Body of pancreas (tissue), 4 donors: ENCODE results near the gene SIGLEC11. TPM values are rescaled to one million over a fixed set of nuclear protein-coding genes. Genes with fewer than 3 reads are reported as not detected.

Experiments used
- ATAC-seq: fragments of 150-250 bp; one replicate; pipeline ENCODE4 v1.9.1; 2016
- DNase-seq, 4 donors: peaks; one replicate each; pipeline ENCODE4 v3.0.0-alpha.2; 2019
- H3K27ac ChIP-seq, 4 donors: fragments of 200-600 bp; sonication (generic); 1 replicate in 3 of 4; 2 replicates in 1 of 4; pipeline versions ENCODE4 v1.5.1 to v1.6.1; 2016 to 2019; ENCODE audit warnings: mild to moderate bottlenecking in 1 of 4, mixed read lengths in 1 of 4, moderate library complexity in 1 of 4
- H3K27me3 ChIP-seq, 2 donors: fragments of 200-600 bp; sonication (generic); one replicate each; pipeline ENCODE4 v1.6.0; 2016; ENCODE audit warnings: mild to moderate bottlenecking in 1 of 2
- H3K36me3 ChIP-seq, 2 donors: fragments of 200-600 bp; sonication (generic); replicated peaks in 1 of 2; 2 replicates each; pipeline ENCODE4 v1.5.1; 2016; ENCODE audit warnings: low read depth in 2 of 2; ENCODE audit not compliant: insufficient read depth in 1 of 2
- H3K4me1 ChIP-seq: fragments of 200-600 bp; sonication (generic); one replicate; pipeline ENCODE4 v1.6.0; 2016
- H3K4me3 ChIP-seq, 2 donors: fragments of 200-600 bp; sonication (generic); 1 replicate in 1 of 2; 2 replicates in 1 of 2; pipeline ENCODE4 v1.5.1; 2016 to 2019
- H3K9me3 ChIP-seq, 3 donors: fragments of 200-600 bp; sonication (generic); 1 replicate in 2 of 3; 2 replicates in 1 of 3; pipeline ENCODE4 v1.5.1; 2016
- POLR2A ChIP-seq, 3 donors: fragments of 450-650 bp; IDR thresholded peaks; one replicate each; pipeline ENCODE4 v1.6.1; 2016; ENCODE audit warnings: antibody characterized with exemption in 3 of 3, mild to moderate bottlenecking in 2 of 3
- WGBS, 2 donors: methylation state at CpG; one replicate each; pipeline ENCODE4 v1.1.5; 2017; 5-methylcytosine and 5-hydroxymethylcytosine counted together
- intact Hi-C: fragments of 100-400 bp; cut with DNase I; formaldehyde crosslinking; loops from one replicate; pipeline ENCODE4 v1.15.1; 2023
- total RNA-seq, 2 donors: library from RNA; depleted of rRNA; stranded (reverse); fragments of >200 nt; gene quantifications; one replicate each; pipeline ENCODE4 v1.1.0, GENCODE V29; 2016
- TF ChIP-seq, protein P1 (sequence below), 7 experiments: fragments of 450-650 bp in 4 of 7; fragments of 200-600 bp in 3 of 7; sonication (generic) in 3 of 7; IDR thresholded peaks; one replicate each; pipeline ENCODE4 v1.5.1; 2016 to 2019; ENCODE audit warnings: antibody characterized with exemption in 7 of 7

Gene SIGLEC11
- total RNA-seq, 2 donors from 2014 or later, result 1.3 to 12.5 TPM

DNA sequence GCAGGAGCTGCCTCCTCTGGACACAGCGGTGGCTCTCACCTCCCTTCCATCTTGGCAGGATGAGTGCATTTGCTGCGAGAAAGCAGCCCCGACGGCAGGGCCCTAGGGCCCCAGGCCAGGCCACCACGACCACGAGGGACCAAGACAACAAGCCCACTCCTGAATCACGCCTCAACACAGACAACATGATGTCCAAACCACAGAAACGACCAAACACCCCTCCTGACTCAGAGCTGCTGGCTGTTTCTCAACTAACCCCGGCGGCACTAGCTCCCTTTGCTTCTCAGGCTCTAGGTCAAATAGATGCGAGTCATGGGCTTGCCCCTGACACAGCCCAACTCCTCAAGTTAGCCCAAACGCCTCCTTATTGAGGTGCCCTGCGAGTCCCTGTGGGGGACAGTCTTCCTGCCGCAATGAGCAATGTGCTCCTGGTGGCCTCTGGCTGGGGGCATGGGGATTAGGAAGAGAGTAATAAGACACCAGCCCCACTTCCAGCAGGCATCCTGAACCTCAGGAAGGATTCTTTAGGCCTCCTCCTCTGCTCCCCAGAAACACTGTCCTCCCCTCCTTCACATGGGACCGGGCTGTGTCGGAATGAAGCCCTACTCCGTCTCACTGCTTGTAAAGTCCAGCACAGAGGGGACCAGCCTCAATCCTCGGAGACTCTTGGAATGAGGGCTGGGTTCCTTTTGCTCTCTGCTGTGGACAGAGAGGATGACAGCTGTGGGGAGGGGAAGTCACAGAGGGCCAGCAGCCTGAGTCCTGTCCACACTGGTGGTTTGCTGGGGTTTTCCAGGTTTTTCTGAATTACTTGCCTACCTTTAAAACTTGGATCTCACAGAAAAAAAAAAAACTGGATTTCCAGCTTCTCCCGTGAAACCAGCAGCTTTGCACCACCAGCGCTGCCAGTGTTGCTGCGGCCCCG is 38.8 kb downstream of the SIGLEC11 start:
- Histone ChIP-seq H3K27ac (no peak overlapping the region), H3K4me3 (no peak overlapping the region), H3K4me1 (no peaks in the 10 kb centered on the region), H3K9me3 (no peaks in the 10 kb centered on the region), H3K27me3 (no peaks in the 10 kb centered on the region), H3K36me3 (peaks cover 0 to 6% of the 10 kb centered on the region in 2 donors)
- TF ChIP-seq, protein P1, sequence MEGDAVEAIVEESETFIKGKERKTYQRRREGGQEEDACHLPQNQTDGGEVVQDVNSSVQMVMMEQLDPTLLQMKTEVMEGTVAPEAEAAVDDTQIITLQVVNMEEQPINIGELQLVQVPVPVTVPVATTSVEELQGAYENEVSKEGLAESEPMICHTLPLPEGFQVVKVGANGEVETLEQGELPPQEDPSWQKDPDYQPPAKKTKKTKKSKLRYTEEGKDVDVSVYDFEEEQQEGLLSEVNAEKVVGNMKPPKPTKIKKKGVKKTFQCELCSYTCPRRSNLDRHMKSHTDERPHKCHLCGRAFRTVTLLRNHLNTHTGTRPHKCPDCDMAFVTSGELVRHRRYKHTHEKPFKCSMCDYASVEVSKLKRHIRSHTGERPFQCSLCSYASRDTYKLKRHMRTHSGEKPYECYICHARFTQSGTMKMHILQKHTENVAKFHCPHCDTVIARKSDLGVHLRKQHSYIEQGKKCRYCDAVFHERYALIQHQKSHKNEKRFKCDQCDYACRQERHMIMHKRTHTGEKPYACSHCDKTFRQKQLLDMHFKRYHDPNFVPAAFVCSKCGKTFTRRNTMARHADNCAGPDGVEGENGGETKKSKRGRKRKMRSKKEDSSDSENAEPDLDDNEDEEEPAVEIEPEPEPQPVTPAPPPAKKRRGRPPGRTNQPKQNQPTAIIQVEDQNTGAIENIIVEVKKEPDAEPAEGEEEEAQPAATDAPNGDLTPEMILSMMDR (IDR thresholded peaks at IDR 0.05), result no peak
- TF ChIP-seq POLR2A (IDR thresholded peaks at IDR 0.05), result no peak
- DNase-seq (no peak), ATAC-seq (no peak)
- WGBS, 2 donors, result 81 to 90% methylated on average over 17 to 22 of the region's 22 CpGs
- intact Hi-C loops, result no loop called here

- DNase-seq, result no peak
- H3K9me3 ChIP-seq, result no peaks in the 10 kb centered on the region
- H3K4me3 ChIP-seq, result no peak overlapping the region
- H3K36me3 ChIP-seq, result peaks cover 0 to 6% of the 10 kb centered on the region in 2 donors
- intact Hi-C loops, result no loop called here
- H3K4me1 ChIP-seq, result no peaks in the 10 kb centered on the region
- H3K27ac ChIP-seq, result no peak overlapping the region
- no peak for ATAC-seq
- WGBS, 2 donors, result 78 to 83% methylated on average over 12 to 23 of the region's 24 CpGs
- H3K27me3 ChIP-seq, result no peaks in the 10 kb centered on the region
- TF ChIP-seq, protein P1 (IDR thresholded peaks at IDR 0.05), result no peak
- no peak for TF ChIP-seq POLR2A (IDR thresholded peaks at IDR 0.05)
These were observed 40.2 kb downstream of the SIGLEC11 start for GRCh38 chr19:49920624-49921363.

GRCh38 chr19:49918089-49918488 is 42.9 kb downstream of the SIGLEC11 start:
- ATAC-seq, result no peak
- no peak for DNase-seq
- no peaks in the 10 kb centered on the region for H3K9me3 ChIP-seq
- H3K27ac ChIP-seq, result no peak overlapping the region
- no peak overlapping the region for H3K4me3 ChIP-seq
- H3K36me3 ChIP-seq, result no peaks in the 10 kb centered on the region
- no peak for TF ChIP-seq POLR2A (IDR thresholded peaks at IDR 0.05)
- TF ChIP-seq, protein P1 (IDR thresholded peaks at IDR 0.05), result no peak
- H3K4me1 ChIP-seq, result no peaks in the 10 kb centered on the region
- intact Hi-C loops, result no loop called here
- H3K27me3 ChIP-seq, result no peaks in the 10 kb centered on the region
- 92 to 93% methylated on average over 8 of the region's 8 CpGs for WGBS, 2 donors

- H3K4me3 ChIP-seq, result no peak overlapping the region
- H3K9me3 ChIP-seq, result no peaks in the 10 kb centered on the region
- no peaks in the 10 kb centered on the region for H3K4me1 ChIP-seq
- no peaks in the 10 kb centered on the region for H3K27me3 ChIP-seq
- peak; percentile 15 for ATAC-seq
- H3K36me3 ChIP-seq, result no peaks in the 10 kb centered on the region
- 85 to 92% methylated on average over 21 of the region's 21 CpGs for WGBS, 2 donors
- DNase-seq, result no peak
- no peak overlapping the region for H3K27ac ChIP-seq
- TF ChIP-seq, protein P1 (IDR thresholded peaks at IDR 0.05), result no peak
- TF ChIP-seq POLR2A (IDR thresholded peaks at IDR 0.05), result no peak
- intact Hi-C loops, result no loop called here
These were observed 43.9 kb downstream of the SIGLEC11 start for GRCh38 chr19:49916839-49917733.
